ENCODE results near the gene ARHGAP6.
A peak's percentile ranks its signal among the peaks of the same experiment; 100 is the strongest.

- peak; percentile 53 for TF ChIP-seq CTCF (conservative IDR thresholded peaks at IDR 0.05; ENCODE audit: low read depth, low read length)
- no peak for TF ChIP-seq RCOR1 (IDR thresholded peaks at IDR 0.05; ENCODE audit: insufficient replicate concordance, low read length)
- no peak for TF ChIP-seq NFE2L2 (IDR thresholded peaks at IDR 0.05; ENCODE audit: low read depth, low read length)
- TF ChIP-seq CEBPB (IDR thresholded peaks at IDR 0.05; ENCODE audit: low read depth, low read length): no peak
- TF ChIP-seq POLR2A (IDR thresholded peaks at IDR 0.05; ENCODE audit: low read depth, low read length): no peak
- TF ChIP-seq, protein P1, sequence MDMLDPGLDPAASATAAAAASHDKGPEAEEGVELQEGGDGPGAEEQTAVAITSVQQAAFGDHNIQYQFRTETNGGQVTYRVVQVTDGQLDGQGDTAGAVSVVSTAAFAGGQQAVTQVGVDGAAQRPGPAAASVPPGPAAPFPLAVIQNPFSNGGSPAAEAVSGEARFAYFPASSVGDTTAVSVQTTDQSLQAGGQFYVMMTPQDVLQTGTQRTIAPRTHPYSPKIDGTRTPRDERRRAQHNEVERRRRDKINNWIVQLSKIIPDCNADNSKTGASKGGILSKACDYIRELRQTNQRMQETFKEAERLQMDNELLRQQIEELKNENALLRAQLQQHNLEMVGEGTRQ (IDR thresholded peaks at IDR 0.05; ENCODE audit: low read depth, low read length): no peak
- TF ChIP-seq MXI1 (IDR thresholded peaks at IDR 0.05; ENCODE audit: borderline replicate concordance, low read depth, low read length): no peak
- TF ChIP-seq RFX5 (IDR thresholded peaks at IDR 0.05; ENCODE audit: low read depth, low read length): no peak
- TF ChIP-seq RAD21 (IDR thresholded peaks at IDR 0.05; ENCODE audit: low read length): peak; percentile 73
- TF ChIP-seq, protein P2, sequence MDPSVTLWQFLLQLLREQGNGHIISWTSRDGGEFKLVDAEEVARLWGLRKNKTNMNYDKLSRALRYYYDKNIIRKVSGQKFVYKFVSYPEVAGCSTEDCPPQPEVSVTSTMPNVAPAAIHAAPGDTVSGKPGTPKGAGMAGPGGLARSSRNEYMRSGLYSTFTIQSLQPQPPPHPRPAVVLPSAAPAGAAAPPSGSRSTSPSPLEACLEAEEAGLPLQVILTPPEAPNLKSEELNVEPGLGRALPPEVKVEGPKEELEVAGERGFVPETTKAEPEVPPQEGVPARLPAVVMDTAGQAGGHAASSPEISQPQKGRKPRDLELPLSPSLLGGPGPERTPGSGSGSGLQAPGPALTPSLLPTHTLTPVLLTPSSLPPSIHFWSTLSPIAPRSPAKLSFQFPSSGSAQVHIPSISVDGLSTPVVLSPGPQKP (IDR thresholded peaks at IDR 0.05; ENCODE audit: borderline replicate concordance, low read depth, low read length): no peak
Measured at GRCh38 chrX:11531226-11531625, 134.5 kb downstream of the ARHGAP6 start.
